MCF 10A (cell line): Measurements from ENCODE around the gene KCNH6. TPM values are rescaled to one million over a fixed set of nuclear protein-coding genes. Genes with fewer than 3 reads are reported as not detected.
A peak's percentile ranks its signal among the peaks of the same experiment; 100 is the strongest.

Experiments
- BruUV-seq: library from RNA; stranded (reverse); fragments of 400-500 nt; replicated peaks from 2 replicates; lab custom pipeline; 2021; lab: Mats Ljungman, UMichigan
- CTCF ChIA-PET: fragments of 300-600 bp; sonication (Branson Sonifier 250); formaldehyde crosslinking; extraction: SDS; loops from one replicate; lab custom pipeline; 2021; ENCODE audit warnings: antibody characterized with exemption, inconsistent platforms; lab: Yijun Ruan, JAX
- POLR2A ChIA-PET: fragments of 300-600, 350-650 bp; sonication (Branson Sonifier 250); formaldehyde crosslinking; extraction: SDS; loops from one replicate; lab custom pipeline; 2020; ENCODE audit warnings: antibody characterized with exemption, inconsistent platforms; lab: Yijun Ruan, JAX
- DNase-seq: peaks from one replicate; pipeline ENCODE4 v3.0.0-alpha.2; 2018; ENCODE audit not compliant: unreplicated experiment
- H3K27ac Mint-ChIP-seq: one replicate; pipeline ENCODE4 v1.8.0; 2022; ENCODE audit warnings: mild to moderate bottlenecking, low read depth, mixed read lengths; ENCODE audit not compliant: unreplicated experiment
- H3K27me3 Mint-ChIP-seq: one replicate; pipeline ENCODE4 v1.8.0; 2022; ENCODE audit warnings: mixed read lengths; ENCODE audit not compliant: insufficient read depth, unreplicated experiment
- H3K36me3 Mint-ChIP-seq: one replicate; pipeline ENCODE4 v1.8.0; 2022; ENCODE audit warnings: mild to moderate bottlenecking, moderate library complexity, mixed read lengths; ENCODE audit not compliant: insufficient read depth, unreplicated experiment
- H3K4me1 Mint-ChIP-seq: one replicate; pipeline ENCODE4 v1.8.0; 2022; ENCODE audit warnings: mixed read lengths; ENCODE audit not compliant: insufficient read depth, unreplicated experiment
- H3K4me3 Mint-ChIP-seq: one replicate; pipeline ENCODE4 v1.8.0; 2022; ENCODE audit warnings: mild to moderate bottlenecking, moderate library complexity, mixed read lengths; ENCODE audit not compliant: unreplicated experiment
- H3K9me3 Mint-ChIP-seq: one replicate; pipeline ENCODE4 v1.8.0; 2022; ENCODE audit warnings: mixed read lengths; ENCODE audit not compliant: unreplicated experiment
- CTCF ChIP-seq: fragments of 200-600 bp; IDR thresholded peaks from one replicate; pipeline ENCODE4 v1.8.0; 2022; ENCODE audit warnings: antibody characterized with exemption, mild to moderate bottlenecking; ENCODE audit not compliant: unreplicated experiment
- intact Hi-C: fragments of 100-400 bp; cut with micrococcal nuclease; formaldehyde crosslinking; loops from 2 replicates; pipeline ENCODE4 v1.14.1; 2022
- total RNA-seq: library from RNA; stranded (reverse); gene quantifications from 2 replicates; pipeline ENCODE4 v1.2.3, GENCODE V29; 2022

The KCNH6 gene
- total RNA-seq, 1 experiment from 2014 or later: not detected

DNA sequence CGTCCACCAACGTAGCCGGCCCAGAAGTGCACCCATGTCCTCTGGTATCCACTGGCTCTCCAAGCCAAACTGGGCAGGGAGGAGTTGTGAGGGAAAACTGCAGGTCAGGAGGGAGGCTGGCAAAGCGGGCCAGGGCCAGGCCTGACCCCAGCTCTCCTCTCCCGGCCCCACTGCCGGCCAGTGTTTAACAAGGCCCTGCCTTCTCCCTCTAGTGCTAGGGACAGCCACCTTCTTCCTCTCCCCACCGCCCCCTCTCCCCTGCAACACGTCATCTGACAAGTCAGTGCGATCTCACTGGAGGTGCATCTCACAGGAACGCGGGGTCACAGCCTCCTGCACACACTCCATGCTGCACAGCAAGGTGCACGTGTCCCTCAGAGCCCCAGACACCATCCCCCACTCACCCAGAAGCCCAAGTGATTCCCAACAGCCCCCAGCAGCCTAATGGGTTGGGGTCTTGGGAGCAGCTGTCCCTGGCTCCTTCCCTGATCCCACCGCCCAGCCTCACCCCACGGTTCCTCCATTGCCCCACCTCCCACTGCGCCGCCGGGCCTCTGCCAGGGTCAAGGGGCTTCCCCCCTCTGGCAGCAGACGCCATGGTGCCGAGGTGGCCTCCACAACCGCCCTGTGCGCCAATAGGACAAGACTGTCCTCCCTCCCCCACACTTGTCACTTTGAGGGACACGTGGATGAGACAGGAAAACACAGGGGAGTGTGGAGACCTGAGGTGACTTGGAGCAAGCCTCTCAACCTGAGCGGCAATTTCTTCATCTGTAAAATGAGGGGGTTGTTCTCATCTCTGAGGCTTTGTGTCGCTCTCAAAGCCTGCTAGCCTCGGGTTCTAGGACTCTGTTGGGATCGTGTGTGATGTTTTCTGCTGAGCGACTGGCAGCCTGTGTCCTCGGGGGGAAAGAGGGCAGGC is 47.4 kb upstream of the KCNH6 start:
- intact Hi-C loops: no loop called here
- H3K4me3 Mint-ChIP-seq: no peak overlapping the region
- H3K27me3 Mint-ChIP-seq: no peaks in the 10 kb centered on the region
- no TSS peak for BruUV-seq
- H3K9me3 Mint-ChIP-seq: no peaks in the 10 kb centered on the region
- CTCF ChIA-PET: interaction anchor here (0.7 to 6.9 kb wide), 5 partner anchors 12 to 802 kb away, joined by 3 to 216 read pairs (median 6); partner anchors contain the start of gene CYB561
- no peak for TF ChIP-seq CTCF
- no peak for DNase-seq
- H3K4me1 Mint-ChIP-seq: no peaks in the 10 kb centered on the region
- POLR2A ChIA-PET: no interaction called here
- no peaks in the 10 kb centered on the region for H3K36me3 Mint-ChIP-seq
- H3K27ac Mint-ChIP-seq: no peak overlapping the region

DNA sequence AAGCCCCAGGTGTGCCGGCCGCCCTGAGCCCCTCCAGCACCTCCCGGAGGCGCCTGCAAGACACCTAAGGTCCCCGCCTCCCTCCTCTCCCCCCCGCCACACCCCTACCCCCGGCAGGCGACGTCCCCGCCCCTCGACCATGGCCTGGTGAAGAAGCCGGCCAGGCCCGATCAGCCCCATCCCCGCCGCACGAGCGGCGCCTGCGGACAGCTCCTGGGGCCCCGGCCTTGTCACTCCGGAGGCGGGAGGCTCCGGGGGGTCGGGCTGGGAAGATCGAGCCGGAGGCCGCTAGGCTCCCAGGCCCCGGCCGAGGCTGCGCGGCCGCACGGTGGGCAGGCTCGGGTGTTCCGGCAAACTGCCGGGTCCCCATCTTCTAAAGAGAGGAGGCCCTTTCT is 46.7 kb upstream of the KCNH6 start:
- ChIA-PET CTCF (interaction anchor here (1.1 to 6.9 kb wide), 3 partner anchors 13 to 45 kb away, joined by 3 to 216 read pairs (median 62); partner anchors contain the start of gene CYB561), POLR2A (no interaction called here)
- Mint-ChIP-seq H3K9me3 (no peaks in the 10 kb centered on the region), H3K4me3 (no peak overlapping the region), H3K27ac (no peak overlapping the region), H3K36me3 (no peaks in the 10 kb centered on the region), H3K4me1 (no peaks in the 10 kb centered on the region), H3K27me3 (no peaks in the 10 kb centered on the region)
- no peak for DNase-seq
- BruUV-seq: no TSS peak
- TF ChIP-seq CTCF: no peak
- intact Hi-C loops: no loop called here

- no peak for DNase-seq
- Mint-ChIP-seq H3K36me3 (no peaks in the 10 kb centered on the region), H3K4me3 (peak within 1 kb of the TSS; percentile 63), H3K27ac (no peak within 1 kb of the TSS), H3K4me1 (no peaks in the 10 kb centered on the region), H3K27me3 (no peaks in the 10 kb centered on the region), H3K9me3 (no peaks in the 10 kb centered on the region)
- POLR2A ChIA-PET: no interaction called here
- no peak for TF ChIP-seq CTCF
- intact Hi-C loops: no loop called here
- BruUV-seq: no TSS peak
- CTCF ChIA-PET: interaction anchor here (1.1 to 6.9 kb wide), 3 partner anchors 13 to 45 kb away, joined by 3 to 216 read pairs (median 62); partner anchors contain the start of gene CYB561
These were observed 46.2 kb upstream of the KCNH6 start, which contains the start of gene ACE for GRCh38 chr17:63476854-63477479. Gene ACE, plus strand, starts transcription at chr17:63477061. Its CDS starts 34 bp downstream, at chr17:63477095.
